HG03521 (cell line): Measurements from ENCODE around the gene LAMA3.

ENCODE experiments used
- ATAC-seq: cut with Tn5 transposase; IDR thresholded peaks from one replicate; pipeline ENCODE4 v1.9.1; 2021; ENCODE audit warnings: mild to moderate bottlenecking, moderate library complexity; ENCODE audit not compliant: unreplicated experiment

Gene LAMA3

GRCh38 chr18:23844991-23845680, 155.9 kb downstream of the LAMA3 start:
- no peak for ATAC-seq

- no peak for ATAC-seq
Observed at GRCh38 chr18:23845988-23846630, 156.9 kb downstream of the LAMA3 start.

GRCh38 chr18:23847321-23847986, 158.2 kb downstream of the LAMA3 start:
- no peak for ATAC-seq

DNA sequence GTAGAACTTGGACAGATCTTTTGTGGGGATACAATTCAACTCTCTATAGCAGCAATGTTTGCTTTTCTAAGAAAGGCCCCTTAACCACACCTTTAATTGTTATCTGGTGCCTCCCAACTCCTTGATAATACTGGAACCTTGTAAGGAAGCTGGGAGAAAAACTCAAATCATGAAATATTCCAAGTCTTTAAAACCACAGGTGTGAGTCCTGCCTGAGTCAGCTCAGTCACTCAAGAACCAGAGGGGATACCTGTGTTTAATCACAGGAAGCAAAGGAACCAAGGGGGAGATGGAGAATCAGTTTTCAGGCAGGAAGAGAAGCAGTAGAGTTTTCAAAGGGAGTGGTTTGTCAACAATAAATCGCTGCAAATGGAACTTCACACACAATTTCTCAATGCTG, 159.9 kb downstream of the LAMA3 start:
- no peak for ATAC-seq

DNA sequence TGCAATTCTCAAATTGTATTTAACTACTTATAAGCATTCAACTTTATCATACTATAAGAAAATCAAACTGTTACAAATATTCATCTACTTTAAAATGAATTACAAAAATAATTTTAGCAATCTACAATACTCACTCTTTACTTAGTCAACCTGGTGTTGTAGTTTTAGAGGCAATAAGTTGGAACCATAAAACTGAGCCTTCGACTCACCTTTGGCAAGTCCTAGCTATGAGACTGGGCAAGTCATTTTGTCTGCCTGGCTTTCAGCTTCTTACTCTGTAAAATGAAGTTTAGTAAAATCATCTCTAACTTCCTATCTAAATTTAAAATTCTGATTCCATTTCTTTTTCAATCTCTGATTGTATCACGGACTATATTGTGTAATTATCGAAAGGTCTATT, 161.0 kb downstream of the LAMA3 start:
- no peak for ATAC-seq

DNA sequence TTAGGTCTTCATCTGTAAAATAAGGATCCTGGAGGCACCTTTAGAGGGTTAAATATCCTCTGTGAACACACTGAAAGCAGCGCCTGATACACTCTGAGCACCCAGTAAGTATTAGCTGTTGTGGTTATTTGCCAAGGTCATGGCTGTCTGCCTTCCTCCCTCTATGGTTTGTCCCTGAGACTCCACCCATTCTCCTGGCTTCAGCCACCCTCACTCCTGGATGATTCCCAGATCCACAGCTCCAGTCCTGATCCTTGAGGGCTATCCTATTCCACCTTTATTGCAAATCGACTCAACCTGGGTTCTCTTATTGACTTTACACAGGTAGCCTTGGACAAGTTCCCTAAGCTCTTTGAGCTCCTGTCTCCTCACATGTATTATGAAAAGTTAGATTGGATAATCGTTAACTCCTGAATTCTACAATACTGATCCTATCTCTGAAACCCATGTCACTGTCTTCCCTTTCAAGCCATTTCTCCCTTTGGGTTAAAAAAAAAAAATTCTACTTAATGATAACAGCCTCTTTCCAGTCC, 162.3 kb downstream of the LAMA3 start:
- ATAC-seq, result no peak

- no peak for ATAC-seq
Observed at GRCh38 chr18:23852236-23853045, 163.2 kb downstream of the LAMA3 start.

GRCh38 chr18:23853448-23854195, 164.4 kb downstream of the LAMA3 start:
- no peak for ATAC-seq

- no peak for ATAC-seq
Observed at GRCh38 chr18:23855721-23856120, 166.5 kb downstream of the LAMA3 start.

- ATAC-seq, result no peak
Observed at GRCh38 chr18:23856466-23857163, 167.4 kb downstream of the LAMA3 start.

- no peak for ATAC-seq
Observed at GRCh38 chr18:23857164-23857552, 167.9 kb downstream of the LAMA3 start.

DNA sequence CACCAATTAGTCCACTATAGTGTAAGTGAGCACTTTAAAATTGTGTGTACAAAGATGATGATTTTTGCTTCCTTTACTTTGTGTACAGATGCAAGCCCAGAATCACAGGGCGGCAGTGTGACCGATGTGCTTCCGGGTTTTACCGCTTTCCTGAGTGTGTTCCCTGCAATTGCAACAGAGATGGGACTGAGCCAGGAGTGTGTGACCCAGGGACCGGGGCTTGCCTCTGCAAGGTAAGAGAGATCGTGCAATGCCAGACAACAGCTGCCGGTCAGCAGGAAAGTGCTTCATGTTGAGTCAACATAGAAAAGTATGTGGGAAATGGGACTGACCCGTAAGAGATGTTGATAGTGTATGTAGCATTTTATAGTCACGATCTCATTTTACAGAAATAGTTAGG, 168.5 kb downstream of the LAMA3 start:
- no peak for ATAC-seq

GRCh38 chr18:23859466-23860336, 170.4 kb downstream of the LAMA3 start:
- ATAC-seq, result no peak

DNA sequence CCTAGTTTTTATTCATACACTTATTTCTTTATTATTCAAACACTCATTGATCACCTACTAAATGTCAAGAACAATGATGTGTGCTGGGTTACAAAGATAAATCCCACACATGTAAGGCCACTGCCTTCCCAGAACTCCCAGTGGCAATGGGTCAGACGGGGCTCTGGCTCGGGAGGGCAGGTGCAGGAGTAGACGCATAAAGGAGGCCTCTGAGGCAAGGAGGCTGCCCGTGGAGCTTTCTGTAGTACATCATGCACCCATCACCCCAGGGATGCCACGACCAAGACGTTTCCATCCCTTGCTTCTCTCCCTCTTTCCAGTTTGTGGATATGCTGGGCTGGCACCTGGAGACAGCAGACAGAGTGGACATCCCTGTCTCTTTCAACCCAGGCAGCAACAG, 172.1 kb downstream of the LAMA3 start:
- ATAC-seq, result no peak

DNA sequence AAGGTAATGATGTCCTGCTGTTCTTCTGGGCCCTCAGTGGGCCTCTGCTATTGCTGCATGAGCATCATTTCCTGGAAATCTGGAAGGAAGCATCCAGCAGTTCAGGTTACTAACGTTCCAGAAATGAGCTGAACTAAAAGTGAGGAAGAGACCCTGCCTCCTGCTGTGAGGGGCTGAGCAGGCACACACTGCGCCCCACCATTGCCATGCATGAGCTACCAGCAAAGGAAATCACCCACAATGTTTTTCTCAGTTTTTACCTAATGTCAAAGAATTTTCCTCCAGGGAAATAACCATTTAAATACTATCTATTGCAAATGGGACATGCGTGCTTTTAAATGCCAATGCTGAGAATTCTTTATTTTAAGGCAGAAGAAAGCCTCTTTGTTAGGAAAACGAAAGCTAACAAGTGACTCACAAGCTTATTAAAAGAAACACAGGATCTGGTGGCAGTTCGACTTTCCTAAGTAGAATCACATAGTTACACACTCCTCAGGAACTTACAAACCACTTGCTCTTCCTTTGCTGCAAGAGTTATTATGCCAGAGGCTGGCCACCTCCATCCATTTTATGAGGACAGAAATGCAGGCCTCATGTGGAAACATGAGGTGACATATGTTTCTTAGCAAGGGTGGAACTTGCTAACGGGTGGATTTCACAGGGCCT, 172.7 kb downstream of the LAMA3 start:
- ATAC-seq, result no peak

DNA sequence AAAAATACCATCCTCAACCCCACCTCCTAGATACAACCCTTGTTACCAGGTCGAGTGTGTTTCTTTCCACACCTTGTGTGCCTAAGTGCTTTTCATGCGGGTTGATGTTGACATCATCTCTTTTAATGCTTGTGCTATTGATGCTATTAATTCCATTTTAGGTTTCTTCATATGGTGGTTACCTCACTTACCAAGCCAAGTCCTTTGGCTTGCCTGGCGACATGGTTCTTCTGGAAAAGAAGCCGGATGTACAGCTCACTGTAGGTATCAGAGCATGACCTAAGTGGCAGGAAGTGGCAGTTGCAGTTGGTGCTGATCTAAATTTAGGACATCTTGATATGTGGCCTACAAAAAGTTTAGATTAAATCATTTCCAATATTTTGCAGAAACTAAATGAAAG, 175.4 kb downstream of the LAMA3 start:
- no peak for ATAC-seq

GRCh38 chr18:23867006-23867405, 177.8 kb downstream of the LAMA3 start:
- no peak for ATAC-seq

GRCh38 chr18:23868136-23868785, 179.0 kb downstream of the LAMA3 start:
- ATAC-seq, result no peak
